Measurements from ENCODE around the gene MPHOSPH9. TPM values are rescaled to one million over a fixed set of nuclear protein-coding genes. Genes with fewer than 3 reads are reported as not detected.

The MPHOSPH9 gene
- polyA plus RNA-seq, 3 donors: 6.3 to 14.1 (median 9.2) TPM

GRCh38 chr12:123264642-123265041, 31.7 kb upstream of the MPHOSPH9 start:
- H3K27ac ChIP-seq (ENCODE audit: low read depth in 1 of 2, low read length in 2 of 2): no peak overlapping the region
- H3K36me3 ChIP-seq (replicated peaks in 1 of 2; ENCODE audit: control insufficient read depth in 1 of 2, insufficient read depth in 2 of 2, low read length in 2 of 2): peaks cover 32 to 56% of the 10 kb centered on the region in 2 donors
- Mint-ChIP-seq H3K9me3 (no peaks in the 10 kb centered on the region), H3K4me3 (no peak overlapping the region), H3K36me3 (peaks cover 53 to 67% of the 10 kb centered on the region in 2 donors), H3K27me3 (ENCODE audit: low read depth in 3 of 3) (peaks cover 0 to 4% (median 0%) of the 10 kb centered on the region in 3 donors), H3K4me1 (peaks cover 27% of the 10 kb centered on the region), H3K27ac (peak overlapping the region in 2 of 7 donors; percentile 38 to 77)
- no peak overlapping the region for H3K4me3 ChIP-seq (replicated peaks in 1 of 3; ENCODE audit: low read depth in 2 of 3, low read length in 3 of 3)
- H4K20me1 ChIP-seq (ENCODE audit: insufficient read depth, low read length): no peaks in the 10 kb centered on the region
- H3K9me3 ChIP-seq (replicated peaks in 1 of 2; ENCODE audit: control insufficient read depth in 1 of 2, insufficient read depth in 1 of 2, low read length in 2 of 2): no peaks in the 10 kb centered on the region
- H3K4me1 ChIP-seq (ENCODE audit: control insufficient read depth in 1 of 2, insufficient read depth in 2 of 2, low read length in 2 of 2): peaks cover 21 to 26% of the 10 kb centered on the region in 2 donors
- intact Hi-C loops (cut with micrococcal nuclease): no loop called here
- no peak overlapping the region for H3K4me2 ChIP-seq (replicated peaks; ENCODE audit: extremely low read depth, low read length, poor library complexity, severe bottlenecking)
- no peak for DNase-seq
- no peaks in the 10 kb centered on the region for H3K27me3 ChIP-seq (ENCODE audit: control insufficient read depth in 2 of 2, insufficient read depth in 2 of 2, low read length in 2 of 2)
- H2AFZ ChIP-seq (ENCODE audit: insufficient read depth, low read depth, low read length, poor library complexity, severe bottlenecking): no peak overlapping the region
- WGBS (ENCODE audit: insufficient coverage): 62% methylated on average over 6 of the region's 7 CpGs
- no peak for TF ChIP-seq CTCF (IDR thresholded peaks at IDR 0.05)
- H3K79me2 ChIP-seq (ENCODE audit: insufficient read depth, low read length): peaks cover 11% of the 10 kb centered on the region
- H3K9ac ChIP-seq (ENCODE audit: insufficient read depth, low read length, poor library complexity, severe bottlenecking): no peak overlapping the region

- Histone ChIP-seq H3K27ac (ENCODE audit: low read depth in 1 of 2, low read length in 2 of 2) (no peak overlapping the region), H3K4me3 (replicated peaks in 1 of 3; ENCODE audit: low read depth in 2 of 3, low read length in 3 of 3) (no peak overlapping the region), H3K27me3 (ENCODE audit: control insufficient read depth in 2 of 2, insufficient read depth in 2 of 2, low read length in 2 of 2) (no peaks in the 10 kb centered on the region), H3K9me3 (replicated peaks in 1 of 2; ENCODE audit: control insufficient read depth in 1 of 2, insufficient read depth in 1 of 2, low read length in 2 of 2) (no peaks in the 10 kb centered on the region), H3K79me2 (ENCODE audit: insufficient read depth, low read length) (peaks cover under 1% of the 10 kb centered on the region), H3K4me2 (replicated peaks; ENCODE audit: extremely low read depth, low read length, poor library complexity, severe bottlenecking) (no peak overlapping the region), H3K9ac (ENCODE audit: insufficient read depth, low read length, poor library complexity, severe bottlenecking) (no peak overlapping the region), H4K20me1 (ENCODE audit: insufficient read depth, low read length) (no peaks in the 10 kb centered on the region), H2AFZ (ENCODE audit: insufficient read depth, low read depth, low read length, poor library complexity, severe bottlenecking) (no peak overlapping the region), H3K36me3 (replicated peaks in 1 of 2; ENCODE audit: control insufficient read depth in 1 of 2, insufficient read depth in 2 of 2, low read length in 2 of 2) (peaks cover 40 to 70% of the 10 kb centered on the region in 2 donors), H3K4me1 (ENCODE audit: control insufficient read depth in 1 of 2, insufficient read depth in 2 of 2, low read length in 2 of 2) (peaks cover 9 to 13% of the 10 kb centered on the region in 2 donors)
- H3K4me3 Mint-ChIP-seq: no peak overlapping the region
- peaks cover 0 to 1% (median 0%) of the 10 kb centered on the region in 3 donors for H3K27me3 Mint-ChIP-seq (ENCODE audit: low read depth in 3 of 3)
- H3K9me3 Mint-ChIP-seq: no peaks in the 10 kb centered on the region
- H3K4me1 Mint-ChIP-seq: peaks cover 15% of the 10 kb centered on the region
- intact Hi-C loops (cut with micrococcal nuclease): no loop called here
- H3K27ac Mint-ChIP-seq: peak overlapping the region in 3 of 7 donors; percentile 18 to 71 (median 66)
- peaks cover 61 to 78% of the 10 kb centered on the region in 2 donors for H3K36me3 Mint-ChIP-seq
- 100% methylated on average over 6 of the region's 8 CpGs for WGBS (ENCODE audit: insufficient coverage)
- no peak for DNase-seq
- TF ChIP-seq CTCF (IDR thresholded peaks at IDR 0.05): no peak
Measured at GRCh38 chr12:123263196-123263817, 30.4 kb upstream of the MPHOSPH9 start.

All from CD14-positive monocyte (primary cell).